Activated B cell treated with CpG ODN at 0.5 μM for 24 hours (primary cell): ENCODE results near the gene USP24. TPM values are rescaled to one million over a fixed set of nuclear protein-coding genes. Genes with fewer than 3 reads are reported as not detected.

Source experiments
- ATAC-seq: fragments of 200-7000 bp; cut with Tn5 transposase; one replicate; pipeline ENCODE4 v1.10.0; 2021; ENCODE audit warnings: low read depth, mild to moderate bottlenecking, moderate library complexity
- CTCF ChIA-PET: fragments of 350-600 bp; sonication (Branson Sonifier 250); formaldehyde crosslinking; loops from one replicate; lab custom pipeline; 2021; ENCODE audit warnings: antibody characterized with exemption; lab: Charles Lee
- POLR2A ChIA-PET: fragments of 350-600 bp; sonication (Branson Sonifier 250); formaldehyde crosslinking; loops from one replicate; lab custom pipeline; 2021; ENCODE audit warnings: antibody characterized with exemption; lab: Charles Lee
- DNase-seq: peaks from one replicate; pipeline ENCODE4 v3.0.0; 2022
- H3K27ac Mint-ChIP-seq: one replicate; pipeline ENCODE4 v1.8.0; 2020; ENCODE audit warnings: mixed read lengths
- H3K27me3 Mint-ChIP-seq: one replicate; pipeline ENCODE4 v1.8.0; 2021; ENCODE audit warnings: mixed read lengths
- H3K36me3 Mint-ChIP-seq: one replicate; pipeline ENCODE4 v1.8.0; 2021; ENCODE audit warnings: low read depth, mixed read lengths
- H3K4me1 Mint-ChIP-seq: one replicate; pipeline ENCODE4 v1.8.0; 2021; ENCODE audit warnings: mixed read lengths
- H3K4me3 Mint-ChIP-seq: one replicate; pipeline ENCODE4 v1.8.0; 2020; ENCODE audit warnings: mild to moderate bottlenecking, mixed read lengths
- H3K9me3 Mint-ChIP-seq: one replicate; pipeline ENCODE4 v1.8.0; 2020; ENCODE audit warnings: mixed read lengths
- CTCF ChIP-seq: fragments of 200-600 bp; IDR thresholded peaks from one replicate; pipeline ENCODE4 v1.8.0; 2022; ENCODE audit warnings: antibody characterized with exemption, mild to moderate bottlenecking
- intact Hi-C: fragments of 100-400 bp; cut with micrococcal nuclease; formaldehyde crosslinking; loops from one replicate; pipeline ENCODE4 v1.15.1; 2024
- total RNA-seq: library from RNA; stranded (reverse); gene quantifications from 2 replicates; pipeline ENCODE4 v1.2.3, GENCODE V29; 2022

Gene USP24
- total RNA-seq, 1 donor from 2014 or later: 91.4 TPM

GRCh38 chr1:55053265-55053954, 161.8 kb downstream of the USP24 start:
- intact Hi-C loops: no loop called here
- no peak overlapping the region for H3K27ac Mint-ChIP-seq
- no peaks in the 10 kb centered on the region for H3K36me3 Mint-ChIP-seq
- no peaks in the 10 kb centered on the region for H3K9me3 Mint-ChIP-seq
- DNase-seq (no peak), ATAC-seq (no peak)
- TF ChIP-seq CTCF: no peak
- H3K4me3 Mint-ChIP-seq: no peak overlapping the region
- H3K4me1 Mint-ChIP-seq: no peaks in the 10 kb centered on the region
- ChIA-PET POLR2A (no interaction called here), CTCF (no interaction called here)
- no peaks in the 10 kb centered on the region for H3K27me3 Mint-ChIP-seq

GRCh38 chr1:55052221-55053142, 162.7 kb downstream of the USP24 start:
- no peaks in the 10 kb centered on the region for H3K9me3 Mint-ChIP-seq
- no peak for TF ChIP-seq CTCF
- no peak overlapping the region for H3K27ac Mint-ChIP-seq
- no peaks in the 10 kb centered on the region for H3K27me3 Mint-ChIP-seq
- no peaks in the 10 kb centered on the region for H3K36me3 Mint-ChIP-seq
- ChIA-PET CTCF (no interaction called here), POLR2A (no interaction called here)
- no peak for DNase-seq
- no peaks in the 10 kb centered on the region for H3K4me1 Mint-ChIP-seq
- no peak for ATAC-seq
- H3K4me3 Mint-ChIP-seq: no peak overlapping the region
- intact Hi-C loops: no loop called here

- no peak for TF ChIP-seq CTCF
- ChIA-PET CTCF (no interaction called here), POLR2A (no interaction called here)
- no peak for ATAC-seq
- Mint-ChIP-seq H3K36me3 (no peaks in the 10 kb centered on the region), H3K27ac (no peak overlapping the region), H3K4me1 (no peaks in the 10 kb centered on the region), H3K9me3 (no peaks in the 10 kb centered on the region), H3K4me3 (no peak overlapping the region), H3K27me3 (peaks cover 2% of the 10 kb centered on the region)
- intact Hi-C loops: no loop called here
- no peak for DNase-seq
These were observed 163.5 kb downstream of the USP24 start for GRCh38 chr1:55051621-55052020.

- intact Hi-C loops: no loop called here
- Mint-ChIP-seq H3K4me1 (no peaks in the 10 kb centered on the region), H3K27ac (no peak overlapping the region), H3K9me3 (no peaks in the 10 kb centered on the region), H3K36me3 (no peaks in the 10 kb centered on the region), H3K27me3 (peaks cover 3% of the 10 kb centered on the region), H3K4me3 (no peak overlapping the region)
- ATAC-seq: no peak
- DNase-seq: no peak
- POLR2A ChIA-PET: no interaction called here
- CTCF ChIA-PET: no interaction called here
- no peak for TF ChIP-seq CTCF
These were observed 164.0 kb downstream of the USP24 start for GRCh38 chr1:55051169-55051568.

GRCh38 chr1:55050283-55050682, 164.9 kb downstream of the USP24 start:
- no peaks in the 10 kb centered on the region for H3K4me1 Mint-ChIP-seq
- H3K9me3 Mint-ChIP-seq: no peaks in the 10 kb centered on the region
- ATAC-seq (no peak), DNase-seq (no peak)
- POLR2A ChIA-PET: no interaction called here
- peaks cover 3% of the 10 kb centered on the region for H3K27me3 Mint-ChIP-seq
- H3K4me3 Mint-ChIP-seq: no peak overlapping the region
- H3K36me3 Mint-ChIP-seq: no peaks in the 10 kb centered on the region
- CTCF ChIA-PET: no interaction called here
- TF ChIP-seq CTCF: no peak
- intact Hi-C loops: no loop called here
- H3K27ac Mint-ChIP-seq: no peak overlapping the region
